Activated naive CD4-positive, alpha-beta T cell treated with anti-CD3 and anti-CD28 coated beads for 36 hours (primary cell): ENCODE measurements around the gene RNF217. TPM values are rescaled to one million over a fixed set of nuclear protein-coding genes. Genes with fewer than 3 reads are reported as not detected.

Experiments
- CTCF ChIA-PET: fragments of 350-600 bp; sonication (Branson Sonifier 250); formaldehyde crosslinking; loops from one replicate; lab custom pipeline; 2021; ENCODE audit warnings: antibody characterized with exemption; lab: Charles Lee
- DNase-seq: peaks from one replicate; pipeline ENCODE4 v3.0.0-alpha.2; 2020
- H3K27ac Mint-ChIP-seq: one replicate; pipeline ENCODE4 v1.8.0; 2021; ENCODE audit warnings: mild to moderate bottlenecking, mixed read lengths
- H3K27me3 Mint-ChIP-seq: one replicate; pipeline ENCODE4 v1.8.0; 2021; ENCODE audit warnings: low read depth, mixed read lengths
- H3K36me3 Mint-ChIP-seq: one replicate; pipeline ENCODE4 v1.8.0; 2021; ENCODE audit warnings: low read depth, mixed read lengths
- H3K4me1 Mint-ChIP-seq: one replicate; pipeline ENCODE4 v1.8.0; 2021; ENCODE audit warnings: low read depth, mixed read lengths
- H3K4me3 Mint-ChIP-seq: one replicate; pipeline ENCODE4 v1.8.0; 2021; ENCODE audit warnings: mild to moderate bottlenecking, moderate library complexity, mixed read lengths
- H3K9me3 Mint-ChIP-seq: one replicate; pipeline ENCODE4 v1.8.0; 2021; ENCODE audit warnings: mixed read lengths
- intact Hi-C: fragments of 100-400 bp; cut with micrococcal nuclease; formaldehyde crosslinking; loops from one replicate; pipeline ENCODE4 v1.15.1; 2023
- total RNA-seq, 2 experiments: library from RNA; stranded (reverse); gene quantifications; one replicate each; pipeline ENCODE4 v1.2.3, GENCODE V29; 2021

The RNF217 gene
- total RNA-seq, 2 experiments from 2014 or later, result 1.8 to 2.4 TPM

DNA sequence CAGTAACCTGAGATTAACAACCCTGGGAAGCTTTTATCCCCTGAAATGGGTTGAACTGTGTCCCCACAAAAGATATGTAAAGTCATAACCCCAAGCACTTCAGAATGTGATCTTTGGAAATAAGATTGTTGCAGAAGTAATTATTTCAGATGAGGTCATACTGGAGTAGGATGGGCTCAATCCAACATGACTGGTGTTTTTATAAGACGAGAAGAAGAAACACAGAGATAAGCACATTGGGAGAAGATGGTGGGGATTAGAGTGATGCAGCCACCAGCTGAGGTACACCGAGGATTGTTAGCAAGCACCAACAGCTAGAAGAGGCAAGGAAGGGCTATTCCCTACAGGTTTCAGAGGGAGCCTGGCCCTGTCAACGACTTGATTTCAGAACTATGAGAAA is 12.5 kb upstream of the RNF217 start:
- H3K9me3 Mint-ChIP-seq, result peaks cover 1% of the 10 kb centered on the region
- H3K27me3 Mint-ChIP-seq, result peaks cover 8% of the 10 kb centered on the region
- CTCF ChIA-PET, result no interaction called here
- no peak overlapping the region for H3K27ac Mint-ChIP-seq
- H3K4me3 Mint-ChIP-seq, result no peak overlapping the region
- intact Hi-C loops, result no loop called here
- no peaks in the 10 kb centered on the region for H3K36me3 Mint-ChIP-seq
- H3K4me1 Mint-ChIP-seq, result peaks cover 10% of the 10 kb centered on the region
- DNase-seq, result no peak

DNA sequence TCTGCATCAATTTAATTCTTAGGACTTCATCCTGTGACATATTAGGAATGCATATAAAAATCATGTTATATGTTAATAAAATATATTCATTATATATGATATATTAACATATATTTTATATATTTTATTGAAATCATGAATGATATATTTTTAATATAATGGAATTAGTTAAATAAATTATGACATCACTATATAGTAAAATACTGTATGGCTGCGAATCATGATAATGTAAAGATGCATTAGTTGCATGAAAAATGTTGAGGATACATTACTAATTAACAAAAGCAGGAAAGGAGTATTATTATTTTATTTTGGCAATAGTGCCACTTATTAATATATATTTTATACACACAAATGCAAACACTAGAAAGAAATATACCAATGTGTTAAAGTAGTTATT is 8.4 kb upstream of the RNF217 start:
- Mint-ChIP-seq H3K9me3 (peaks cover 1% of the 10 kb centered on the region), H3K4me1 (peaks cover 8% of the 10 kb centered on the region), H3K4me3 (no peak overlapping the region), H3K36me3 (no peaks in the 10 kb centered on the region), H3K27ac (no peak overlapping the region), H3K27me3 (peaks cover 20% of the 10 kb centered on the region)
- CTCF ChIA-PET, result no interaction called here
- DNase-seq, result no peak
- intact Hi-C loops, result no loop called here

DNA sequence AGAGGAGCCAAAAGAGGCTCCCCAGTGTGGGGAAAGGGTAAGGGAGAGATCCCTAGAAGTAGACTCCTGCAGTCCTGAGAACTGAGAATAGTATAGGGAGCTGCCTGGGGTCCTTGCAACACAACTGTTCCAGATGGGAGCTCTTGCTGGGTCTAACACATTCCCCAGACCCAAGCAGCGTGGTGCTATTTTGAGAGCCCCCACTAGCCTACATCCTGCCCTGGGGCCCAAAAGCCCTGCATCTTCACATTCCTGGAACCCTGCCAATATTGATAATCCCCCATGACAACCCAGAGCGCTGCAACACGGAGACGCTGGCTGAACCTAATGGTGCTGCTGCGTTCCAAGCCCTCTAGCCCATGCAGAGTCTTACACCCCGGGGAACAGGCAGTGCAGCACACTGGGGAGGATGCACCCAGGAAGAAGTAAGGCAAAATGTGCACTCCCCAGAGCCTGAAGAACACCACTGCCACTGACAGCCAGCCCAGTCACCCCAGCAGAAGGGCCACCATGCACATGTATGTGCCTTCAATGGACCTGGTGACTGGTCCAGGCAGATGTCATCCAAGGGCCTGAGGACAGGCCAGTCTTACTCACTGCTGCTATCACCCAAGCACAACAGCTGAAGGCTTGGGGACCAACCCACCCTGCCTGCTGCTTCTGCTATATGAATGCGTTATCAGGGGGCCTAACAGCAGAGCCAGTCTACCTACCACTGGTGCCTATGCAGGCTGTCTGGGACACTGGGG is 7.0 kb upstream of the RNF217 start:
- CTCF ChIA-PET, result no interaction called here
- H3K36me3 Mint-ChIP-seq, result no peaks in the 10 kb centered on the region
- intact Hi-C loops, result loop anchor here (5.0 kb wide), 2 partner anchors 792 to 837 kb away; partner anchors contain the start of genes HEY2 and NCOA7
- H3K9me3 Mint-ChIP-seq, result peaks cover 1% of the 10 kb centered on the region
- DNase-seq, result no peak
- H3K27me3 Mint-ChIP-seq, result peaks cover 25% of the 10 kb centered on the region
- H3K4me1 Mint-ChIP-seq, result peaks cover 14% of the 10 kb centered on the region
- H3K27ac Mint-ChIP-seq, result no peak overlapping the region
- no peak overlapping the region for H3K4me3 Mint-ChIP-seq

DNA sequence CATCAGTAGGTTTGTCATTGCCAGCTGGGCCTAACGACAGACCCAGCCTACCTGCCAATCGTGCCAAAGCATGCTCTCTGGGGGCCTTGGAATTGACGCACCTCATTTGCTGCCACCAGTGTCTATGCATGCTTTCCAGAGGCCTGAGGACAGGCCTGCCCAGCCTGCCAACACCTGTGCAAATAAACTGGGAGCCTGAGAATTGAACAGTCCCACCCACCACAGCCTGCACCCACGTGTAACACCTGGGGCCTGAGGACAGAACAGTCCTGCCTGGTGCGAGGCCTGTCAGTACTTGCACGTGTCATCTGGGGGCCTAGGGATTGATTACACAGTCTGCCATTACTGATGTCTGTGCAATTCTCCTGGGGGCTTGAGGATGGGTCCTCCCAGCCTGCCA is 6.2 kb upstream of the RNF217 start:
- peaks cover 1% of the 10 kb centered on the region for H3K9me3 Mint-ChIP-seq
- peaks cover 32% of the 10 kb centered on the region for H3K27me3 Mint-ChIP-seq
- no peak overlapping the region for H3K27ac Mint-ChIP-seq
- intact Hi-C loops, result loop anchor here (5.0 kb wide), 2 partner anchors 791 to 836 kb away; partner anchors contain the start of genes HEY2 and NCOA7
- no peak overlapping the region for H3K4me3 Mint-ChIP-seq
- peaks cover 19% of the 10 kb centered on the region for H3K4me1 Mint-ChIP-seq
- no peak for DNase-seq
- H3K36me3 Mint-ChIP-seq, result no peaks in the 10 kb centered on the region
- CTCF ChIA-PET, result no interaction called here

- H3K4me1 Mint-ChIP-seq, result peaks cover 28% of the 10 kb centered on the region
- H3K9me3 Mint-ChIP-seq, result no peaks in the 10 kb centered on the region
- H3K27ac Mint-ChIP-seq, result no peak overlapping the region
- DNase-seq, result no peak
- H3K27me3 Mint-ChIP-seq, result peaks cover 42% of the 10 kb centered on the region
- CTCF ChIA-PET, result interaction anchor here (0.5 kb wide), 1 partner anchor 74 kb away, joined by 5 read pairs; no protein-coding TSS in a partner anchor
- H3K36me3 Mint-ChIP-seq, result no peaks in the 10 kb centered on the region
- H3K4me3 Mint-ChIP-seq, result no peak overlapping the region
- intact Hi-C loops, result loop anchor here (1.0 to 5.0 kb wide), 6 partner anchors 10 to 834 kb away; partner anchors contain the start of genes HEY2 and NCOA7
These were observed 4.1 kb upstream of the RNF217 start for GRCh38 chr6:124958149-124958548.

- H3K27me3 Mint-ChIP-seq, result peaks cover 47% of the 10 kb centered on the region
- no peaks in the 10 kb centered on the region for H3K9me3 Mint-ChIP-seq
- H3K36me3 Mint-ChIP-seq, result peaks cover 2% of the 10 kb centered on the region
- no peak overlapping the region for H3K27ac Mint-ChIP-seq
- no peak for DNase-seq
- CTCF ChIA-PET, result no interaction called here
- H3K4me3 Mint-ChIP-seq, result no peak overlapping the region
- peaks cover 32% of the 10 kb centered on the region for H3K4me1 Mint-ChIP-seq
- intact Hi-C loops, result loop anchor here (1.0 to 5.0 kb wide), 6 partner anchors 11 to 833 kb away; partner anchors contain the start of genes HEY2 and NCOA7
These were observed 3.4 kb upstream of the RNF217 start for GRCh38 chr6:124958759-124959354.

DNA sequence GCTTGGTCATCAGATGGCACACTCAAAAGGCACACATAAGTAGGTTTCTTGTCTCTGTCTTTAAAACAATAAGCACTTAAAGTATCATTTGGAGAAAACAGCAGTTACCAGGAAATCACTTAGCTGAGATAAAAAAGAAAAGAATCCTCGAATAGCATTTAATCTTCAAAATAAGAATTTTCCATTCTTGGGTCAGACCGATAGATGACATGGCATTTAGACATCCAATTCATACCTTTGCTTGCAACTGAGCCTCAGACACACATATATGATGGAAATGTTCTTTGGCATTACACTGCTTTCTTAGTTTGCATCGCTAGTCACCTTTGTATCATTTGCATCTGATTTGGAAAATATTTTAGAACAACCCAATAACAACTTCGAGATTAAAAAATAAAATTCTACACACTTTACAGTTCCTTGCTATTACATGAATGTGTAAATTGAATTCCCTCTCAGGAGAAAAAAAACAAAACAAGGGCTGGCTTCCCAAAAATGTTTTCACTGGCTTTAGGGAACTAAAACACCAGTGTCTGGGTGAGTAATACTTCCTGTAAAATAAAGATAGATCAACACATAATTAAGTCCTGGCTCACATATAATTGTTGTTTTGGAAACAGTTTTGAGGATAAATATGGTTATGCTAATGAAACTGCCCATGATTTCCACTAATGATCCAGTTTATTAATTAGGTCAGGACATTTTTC is 1.3 kb upstream of the RNF217 start:
- intact Hi-C loops, result loop anchor here (5.0 kb wide), 2 partner anchors 151 to 191 kb away; partner anchors contain the start of gene TPD52L1
- CTCF ChIA-PET, result interaction anchor here (1.2 kb wide), 1 partner anchor 42 kb away, joined by 3 read pairs; no protein-coding TSS in a partner anchor
- Mint-ChIP-seq H3K4me1 (peaks cover 37% of the 10 kb centered on the region), H3K9me3 (no peaks in the 10 kb centered on the region), H3K4me3 (peak overlapping the region; percentile 81), H3K27me3 (peaks cover 58% of the 10 kb centered on the region), H3K36me3 (peaks cover 2% of the 10 kb centered on the region), H3K27ac (no peak overlapping the region)
- DNase-seq, result no peak

- no peak for DNase-seq
- H3K4me1 Mint-ChIP-seq, result peaks cover 39% of the 10 kb centered on the region
- intact Hi-C loops, result loop anchor here (5.0 kb wide), 2 partner anchors 151 to 191 kb away; partner anchors contain the start of gene TPD52L1
- CTCF ChIA-PET, result no interaction called here
- peaks cover 2% of the 10 kb centered on the region for H3K36me3 Mint-ChIP-seq
- no peaks in the 10 kb centered on the region for H3K9me3 Mint-ChIP-seq
- H3K27me3 Mint-ChIP-seq, result peaks cover 57% of the 10 kb centered on the region
- no peak overlapping the region for H3K27ac Mint-ChIP-seq
- H3K4me3 Mint-ChIP-seq, result peak overlapping the region; percentile 81
These were observed 817 bp upstream of the RNF217 start for GRCh38 chr6:124961464-124961776.

- H3K9me3 Mint-ChIP-seq, result no peaks in the 10 kb centered on the region
- H3K36me3 Mint-ChIP-seq, result peaks cover 2% of the 10 kb centered on the region
- peak overlapping the region; percentile 78 for H3K4me3 Mint-ChIP-seq
- DNase-seq, result peak; percentile 10
- CTCF ChIA-PET, result interaction anchor here (0.8 kb wide), 1 partner anchor 15 kb away, joined by 4 read pairs; no protein-coding TSS in a partner anchor
- H3K27ac Mint-ChIP-seq, result no peak overlapping the region
- peaks cover 38% of the 10 kb centered on the region for H3K4me1 Mint-ChIP-seq
- peaks cover 47% of the 10 kb centered on the region for H3K27me3 Mint-ChIP-seq
- intact Hi-C loops, result loop anchor here (5.0 kb wide), 2 partner anchors 149 to 189 kb away; partner anchors contain the start of gene TPD52L1
These were observed 590 bp downstream of the RNF217 start for GRCh38 chr6:124962639-124963415.

DNA sequence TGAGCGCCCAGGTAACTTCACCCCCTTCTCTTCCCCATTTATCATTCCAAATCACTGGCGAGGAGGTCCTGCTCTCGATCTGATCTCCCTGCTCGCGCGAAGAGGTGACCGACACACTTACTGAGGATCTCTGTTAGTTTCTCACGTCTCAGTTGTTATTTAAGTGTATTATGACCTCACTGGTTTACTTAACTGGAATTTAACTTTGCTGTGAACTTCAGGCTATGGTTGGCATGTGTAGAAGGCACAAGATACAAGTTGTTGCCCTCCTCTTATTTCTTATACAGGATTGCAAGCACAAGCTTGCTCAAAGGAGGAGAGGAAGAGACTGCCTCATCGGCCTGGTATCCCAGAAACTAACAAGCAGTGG is 1.2 kb downstream of the RNF217 start:
- intact Hi-C loops, result loop anchor here (5.0 kb wide), 2 partner anchors 149 to 189 kb away; partner anchors contain the start of gene TPD52L1
- peaks cover 49% of the 10 kb centered on the region for H3K27me3 Mint-ChIP-seq
- peaks cover 34% of the 10 kb centered on the region for H3K4me1 Mint-ChIP-seq
- peak overlapping the region; percentile 78 for H3K4me3 Mint-ChIP-seq
- no peak overlapping the region for H3K27ac Mint-ChIP-seq
- CTCF ChIA-PET, result interaction anchor here (0.8 kb wide), 1 partner anchor 14 kb away, joined by 4 read pairs; no protein-coding TSS in a partner anchor
- no peak for DNase-seq
- peaks cover 2% of the 10 kb centered on the region for H3K36me3 Mint-ChIP-seq
- no peaks in the 10 kb centered on the region for H3K9me3 Mint-ChIP-seq

- intact Hi-C loops, result loop anchor here (5.0 kb wide), 2 partner anchors 148 to 188 kb away; partner anchors contain the start of gene TPD52L1
- peaks cover 49% of the 10 kb centered on the region for H3K27me3 Mint-ChIP-seq
- peaks cover 2% of the 10 kb centered on the region for H3K36me3 Mint-ChIP-seq
- H3K4me3 Mint-ChIP-seq, result peak overlapping the region; percentile 78
- no peak for DNase-seq
- H3K4me1 Mint-ChIP-seq, result peaks cover 30% of the 10 kb centered on the region
- CTCF ChIA-PET, result no interaction called here
- no peaks in the 10 kb centered on the region for H3K9me3 Mint-ChIP-seq
- H3K27ac Mint-ChIP-seq, result no peak overlapping the region
These were observed 1.9 kb downstream of the RNF217 start for GRCh38 chr6:124963831-124964763.
